Measurements from ENCODE around the gene PTPRN2.

- TF ChIP-seq FOXA1 (IDR thresholded peaks at IDR 0.05) (no peak), SUZ12 (IDR thresholded peaks at IDR 0.05) (no peak), FOXM1 (IDR thresholded peaks at IDR 0.05; ENCODE audit: borderline replicate concordance) (no peak), HDGF (IDR thresholded peaks at IDR 0.05; ENCODE audit: borderline replicate concordance) (no peak), LEF1 (IDR thresholded peaks at IDR 0.05; ENCODE audit: borderline replicate concordance) (no peak), NFRKB (IDR thresholded peaks at IDR 0.05) (no peak), SP1 (IDR thresholded peaks at IDR 0.05) (no peak), ELF4 (IDR thresholded peaks at IDR 0.05) (no peak)
Measured at GRCh38 chr7:157650131-157650631, 937.4 kb downstream of the PTPRN2 start.
